ENCODE data around the gene ABHD12. TPM values are rescaled to one million over a fixed set of nuclear protein-coding genes. Genes with fewer than 3 reads are reported as not detected.
A peak's percentile ranks its signal among the peaks of the same experiment; 100 is the strongest.
"Not testable (repeated sequence)": the region's sequence is repeated elsewhere in the genome, so short reads cannot be mapped to it uniquely, and the experiment has no call there.

Gene ABHD12
- total and polyA plus RNA-seq, 4 experiments from 2014 or later: 25.9 to 30.9 (median 29.6) TPM

- Mint-ChIP-seq H3K36me3 (peaks cover 28 to 33% of the 10 kb centered on the region in 2 donors), H3K4me1 (peaks cover 5 to 29% (median 8%) of the 10 kb centered on the region in 4 donors)
- DNase-seq; H3K27ac Mint-ChIP-seq; H3K27me3 Mint-ChIP-seq; H3K4me3 ChIP-seq (ENCODE audit: low read length in 2 of 2); H3K27me3 ChIP-seq (ENCODE audit: insufficient read depth, low read length); H3K27ac ChIP-seq (ENCODE audit: low read depth, low read length); CTCF ChIA-PET (ENCODE audit: partially characterized antibody); intact Hi-C loops (cut with micrococcal nuclease); POLR2A ChIA-PET (ENCODE audit: partially characterized antibody); H3K9me3 ChIP-seq (ENCODE audit: control insufficient read depth in 1 of 2, low read length in 2 of 2); H3K9me3 Mint-ChIP-seq; H3K4me3 Mint-ChIP-seq; H3K36me3 ChIP-seq (ENCODE audit: insufficient read depth, low read length); H3K4me1 ChIP-seq (ENCODE audit: insufficient read depth, low read length): not testable (repeated sequence)
Measured at GRCh38 chr20:25334972-25335371, 55.7 kb downstream of the ABHD12 start.

DNA sequence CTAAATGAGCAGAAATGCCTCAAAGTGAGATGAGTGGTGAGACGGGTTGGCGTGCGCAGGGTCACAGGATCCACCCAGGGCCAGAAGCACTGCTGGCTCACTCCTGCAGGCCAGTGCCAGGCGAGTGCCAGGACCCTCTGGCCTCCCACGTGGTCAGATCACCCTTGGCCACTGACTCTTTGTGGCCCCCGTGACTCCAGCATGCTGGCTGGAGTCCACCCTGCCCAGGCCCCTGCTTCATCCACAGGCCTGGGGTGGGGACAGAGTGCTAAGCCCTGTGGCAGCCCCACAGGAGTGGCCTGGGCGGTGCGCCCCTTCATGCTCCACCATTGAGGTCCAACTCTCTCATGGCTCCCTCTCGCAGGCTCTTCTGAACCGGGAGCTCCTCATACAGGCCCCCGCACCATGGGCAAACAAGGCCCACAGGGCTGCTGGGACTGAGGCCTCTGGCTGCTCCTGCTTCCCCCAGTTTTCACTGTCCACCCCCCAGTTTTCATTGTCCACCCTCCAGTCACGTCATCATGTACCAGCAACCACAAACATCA is 61.6 kb downstream of the ABHD12 start:
- H3K36me3 Mint-ChIP-seq: peaks cover 7 to 18% of the 10 kb centered on the region in 2 donors
- H3K27me3 Mint-ChIP-seq: no peaks in the 10 kb centered on the region
- ChIA-PET POLR2A (ENCODE audit: partially characterized antibody) (no interaction called here), CTCF (ENCODE audit: partially characterized antibody) (no interaction called here)
- Histone ChIP-seq H3K9me3 (ENCODE audit: control insufficient read depth in 1 of 2, low read length in 2 of 2) (no peaks in the 10 kb centered on the region), H3K27ac (ENCODE audit: low read depth, low read length) (no peak overlapping the region), H3K4me3 (ENCODE audit: low read length in 2 of 2) (no peak overlapping the region), H3K27me3 (ENCODE audit: insufficient read depth, low read length) (no peaks in the 10 kb centered on the region), H3K4me1 (ENCODE audit: insufficient read depth, low read length) (no peaks in the 10 kb centered on the region), H3K36me3 (ENCODE audit: insufficient read depth, low read length) (no peaks in the 10 kb centered on the region)
- DNase-seq: no peak
- peaks cover 16 to 37% (median 18%) of the 10 kb centered on the region in 4 donors for H3K4me1 Mint-ChIP-seq
- peaks cover 0 to 6% (median 2%) of the 10 kb centered on the region in 8 donors for H3K9me3 Mint-ChIP-seq
- intact Hi-C loops (cut with micrococcal nuclease): no loop called here
- H3K4me3 Mint-ChIP-seq: peak overlapping the region in 1 of 8 donors; percentile 29
- peak overlapping the region in 1 of 7 donors; percentile 30 for H3K27ac Mint-ChIP-seq

DNA sequence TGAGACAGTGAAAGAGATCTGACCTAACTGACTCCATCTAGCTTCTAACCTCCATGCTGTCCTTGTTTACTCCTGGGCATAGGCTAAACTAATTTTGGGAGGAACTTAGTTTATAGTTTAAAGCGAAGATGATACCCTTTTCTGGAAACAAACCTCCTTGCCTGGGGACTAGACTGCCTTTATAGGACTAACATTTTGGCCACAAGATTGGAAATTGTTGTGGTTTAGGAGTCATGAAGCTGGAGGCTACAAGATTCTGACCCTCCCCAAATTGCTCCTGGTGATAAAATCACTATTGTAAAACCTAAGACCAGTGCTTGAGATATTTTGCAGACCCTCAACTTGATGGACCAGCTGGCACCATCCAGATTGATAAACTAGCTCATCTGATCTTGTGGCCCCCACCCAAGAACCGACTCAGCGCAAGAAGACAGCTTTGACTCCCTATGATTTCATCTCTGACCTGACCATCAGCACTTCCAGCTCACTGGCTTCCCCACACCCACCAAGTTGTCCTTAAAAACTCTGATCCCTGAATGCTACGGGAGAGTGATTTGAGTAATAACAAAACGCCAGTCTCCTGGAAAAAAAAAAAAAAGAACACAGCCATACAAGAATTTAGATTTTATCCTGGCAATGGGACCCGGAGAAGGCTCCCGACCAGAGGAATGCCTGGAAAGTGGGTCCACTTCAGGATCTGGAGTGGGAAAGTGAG is 63.0 kb downstream of the ABHD12 start:
- Mint-ChIP-seq H3K27ac (peak overlapping the region in 5 of 7 donors; percentile 4 to 88 (median 63)), H3K4me3 (peak overlapping the region in 1 of 8 donors; percentile 7), H3K4me1 (peaks cover 16 to 37% (median 21%) of the 10 kb centered on the region in 4 donors), H3K27me3 (no peaks in the 10 kb centered on the region), H3K36me3 (peaks cover 8 to 23% of the 10 kb centered on the region in 2 donors), H3K9me3 (peaks cover 0 to 4% (median 0%) of the 10 kb centered on the region in 8 donors)
- Histone ChIP-seq H3K4me1 (ENCODE audit: insufficient read depth, low read length) (no peaks in the 10 kb centered on the region), H3K4me3 (ENCODE audit: low read length in 2 of 2) (no peak overlapping the region), H3K9me3 (ENCODE audit: control insufficient read depth in 1 of 2, low read length in 2 of 2) (no peaks in the 10 kb centered on the region), H3K27me3 (ENCODE audit: insufficient read depth, low read length) (no peaks in the 10 kb centered on the region), H3K27ac (ENCODE audit: low read depth, low read length) (no peak overlapping the region), H3K36me3 (ENCODE audit: insufficient read depth, low read length) (no peaks in the 10 kb centered on the region)
- intact Hi-C loops (cut with micrococcal nuclease): no loop called here
- DNase-seq: no peak
- CTCF ChIA-PET (ENCODE audit: partially characterized antibody): interaction anchor here (1.2 kb wide), 1 partner anchor 16 kb away, joined by 3 read pairs; no protein-coding TSS in a partner anchor
- POLR2A ChIA-PET (ENCODE audit: partially characterized antibody): no interaction called here

DNA sequence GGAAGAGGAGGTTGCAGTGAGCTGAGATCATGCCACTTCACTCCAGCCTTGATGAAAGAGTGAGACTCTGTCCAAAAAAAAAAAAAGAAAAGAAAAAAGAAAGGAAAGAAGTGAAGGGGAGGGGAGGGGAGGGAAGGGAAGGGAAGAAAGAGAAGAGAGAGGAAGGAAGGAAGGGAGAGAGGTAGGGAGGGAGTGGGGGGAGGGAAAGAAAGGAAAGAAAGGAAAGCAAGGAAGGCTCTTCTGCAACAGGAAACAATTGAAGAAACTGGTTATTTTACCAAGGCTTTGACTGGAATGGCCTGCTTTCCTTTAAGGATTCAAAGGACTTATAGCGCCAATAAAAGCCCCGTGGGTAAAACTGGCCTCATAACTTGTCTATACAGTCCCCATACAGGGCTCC is 64.6 kb downstream of the ABHD12 start:
- H3K27me3 ChIP-seq (ENCODE audit: insufficient read depth, low read length): no peaks in the 10 kb centered on the region
- peaks cover 4% of the 10 kb centered on the region for H3K36me3 ChIP-seq (ENCODE audit: insufficient read depth, low read length)
- no peaks in the 10 kb centered on the region for H3K9me3 ChIP-seq (ENCODE audit: control insufficient read depth in 1 of 2, low read length in 2 of 2)
- Mint-ChIP-seq H3K27me3 (no peaks in the 10 kb centered on the region), H3K4me1 (peaks cover 16 to 34% (median 18%) of the 10 kb centered on the region in 4 donors), H3K4me3 (no peak overlapping the region), H3K36me3 (peaks cover 14 to 21% of the 10 kb centered on the region in 2 donors), H3K27ac (no peak overlapping the region), H3K9me3 (peaks cover 0 to 3% (median 0%) of the 10 kb centered on the region in 8 donors)
- no peaks in the 10 kb centered on the region for H3K4me1 ChIP-seq (ENCODE audit: insufficient read depth, low read length)
- POLR2A ChIA-PET (ENCODE audit: partially characterized antibody): no interaction called here
- no peak for DNase-seq
- intact Hi-C loops (cut with micrococcal nuclease): no loop called here
- H3K4me3 ChIP-seq (ENCODE audit: low read length in 2 of 2): no peak overlapping the region
- no peak overlapping the region for H3K27ac ChIP-seq (ENCODE audit: low read depth, low read length)
- CTCF ChIA-PET (ENCODE audit: partially characterized antibody): no interaction called here

- Histone ChIP-seq H3K27me3 (ENCODE audit: insufficient read depth, low read length) (no peaks in the 10 kb centered on the region), H3K36me3 (ENCODE audit: insufficient read depth, low read length) (peaks cover 4% of the 10 kb centered on the region), H3K27ac (ENCODE audit: low read depth, low read length) (no peak overlapping the region), H3K4me1 (ENCODE audit: insufficient read depth, low read length) (no peaks in the 10 kb centered on the region), H3K9me3 (ENCODE audit: control insufficient read depth in 1 of 2, low read length in 2 of 2) (no peaks in the 10 kb centered on the region), H3K4me3 (ENCODE audit: low read length in 2 of 2) (no peak overlapping the region)
- Mint-ChIP-seq H3K4me3 (no peak overlapping the region), H3K36me3 (peaks cover 16 to 21% of the 10 kb centered on the region in 2 donors), H3K9me3 (peaks cover 0 to 2% (median 0%) of the 10 kb centered on the region in 8 donors), H3K4me1 (peaks cover 13 to 24% (median 15%) of the 10 kb centered on the region in 4 donors), H3K27me3 (no peaks in the 10 kb centered on the region), H3K27ac (peak overlapping the region in 3 of 7 donors; percentile 38 to 80 (median 78))
- no peak for DNase-seq
- ChIA-PET CTCF (ENCODE audit: partially characterized antibody) (no interaction called here), POLR2A (ENCODE audit: partially characterized antibody) (no interaction called here)
- intact Hi-C loops (cut with micrococcal nuclease): no loop called here
Measured at GRCh38 chr20:25325073-25325472, 65.6 kb downstream of the ABHD12 start.

DNA sequence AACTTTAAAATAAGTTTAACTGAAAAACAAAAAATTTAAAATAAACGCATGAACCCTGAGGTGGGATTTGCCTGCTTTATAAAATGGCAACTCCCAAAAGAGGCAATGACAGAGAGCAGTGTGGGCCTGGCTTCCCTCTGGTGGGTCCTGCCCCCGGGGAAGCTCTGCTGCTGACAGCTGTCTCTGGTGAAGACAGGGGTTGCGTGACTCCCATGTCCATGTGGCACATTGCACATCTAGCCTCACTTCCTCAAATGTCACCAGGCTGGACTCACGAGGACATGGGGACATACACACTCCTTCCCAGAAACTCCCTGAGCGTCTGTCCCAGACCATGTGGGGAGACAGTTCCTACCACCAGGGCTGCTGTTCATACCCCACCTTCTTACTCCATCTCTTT is 66.2 kb downstream of the ABHD12 start:
- no peak for DNase-seq
- Mint-ChIP-seq H3K36me3 (peaks cover 16 to 17% of the 10 kb centered on the region in 2 donors), H3K4me3 (no peak overlapping the region), H3K27me3 (no peaks in the 10 kb centered on the region), H3K9me3 (no peaks in the 10 kb centered on the region), H3K4me1 (peaks cover 8 to 18% (median 10%) of the 10 kb centered on the region in 4 donors), H3K27ac (peak overlapping the region in 2 of 7 donors; percentile 15 to 37)
- peaks cover 4% of the 10 kb centered on the region for H3K36me3 ChIP-seq (ENCODE audit: insufficient read depth, low read length)
- H3K9me3 ChIP-seq (ENCODE audit: control insufficient read depth in 1 of 2, low read length in 2 of 2): no peaks in the 10 kb centered on the region
- no peak overlapping the region for H3K27ac ChIP-seq (ENCODE audit: low read depth, low read length)
- intact Hi-C loops (cut with micrococcal nuclease): no loop called here
- CTCF ChIA-PET (ENCODE audit: partially characterized antibody): no interaction called here
- H3K27me3 ChIP-seq (ENCODE audit: insufficient read depth, low read length): no peaks in the 10 kb centered on the region
- POLR2A ChIA-PET (ENCODE audit: partially characterized antibody): no interaction called here
- H3K4me1 ChIP-seq (ENCODE audit: insufficient read depth, low read length): no peaks in the 10 kb centered on the region
- no peak overlapping the region for H3K4me3 ChIP-seq (ENCODE audit: low read length in 2 of 2)

DNA sequence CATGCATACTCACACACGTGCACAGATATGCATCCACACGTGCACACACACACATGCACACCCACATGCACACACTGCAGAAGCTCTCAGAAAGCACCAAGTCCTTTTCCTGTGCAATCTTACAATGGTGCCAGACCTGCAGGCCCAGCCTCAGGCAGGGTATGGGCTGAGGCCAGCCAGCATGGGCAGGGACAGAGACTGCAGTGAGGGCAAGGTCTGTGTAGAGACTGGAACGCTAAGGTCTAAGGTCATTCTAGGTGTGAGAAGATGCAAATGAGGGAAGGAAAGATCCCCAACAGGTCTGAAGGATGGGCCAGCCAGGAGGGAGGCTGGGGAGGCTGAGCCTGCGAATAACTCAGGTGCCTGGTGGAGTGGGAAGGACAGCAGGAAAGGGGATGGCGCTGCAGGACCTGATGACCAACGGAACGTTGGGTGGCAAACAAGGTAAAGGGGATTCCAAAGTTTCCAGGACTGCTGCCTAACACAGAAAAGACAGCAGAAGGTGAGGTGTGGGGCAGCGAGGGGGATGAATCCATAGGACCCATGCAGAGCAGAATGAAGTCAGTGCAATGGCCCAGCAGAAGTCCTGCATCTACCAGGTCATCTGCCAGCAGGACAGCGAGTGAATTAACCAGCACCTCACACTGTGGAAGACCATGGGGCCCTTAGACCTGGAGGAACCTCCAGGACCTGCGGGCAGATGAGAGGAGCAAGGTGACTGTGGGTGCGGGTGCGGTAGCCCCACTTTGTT is 67.0 kb downstream of the ABHD12 start:
- H3K9me3 Mint-ChIP-seq: no peaks in the 10 kb centered on the region
- Histone ChIP-seq H3K27me3 (ENCODE audit: insufficient read depth, low read length) (no peaks in the 10 kb centered on the region), H3K4me1 (ENCODE audit: insufficient read depth, low read length) (no peaks in the 10 kb centered on the region), H3K4me3 (ENCODE audit: low read length in 2 of 2) (no peak overlapping the region), H3K9me3 (ENCODE audit: control insufficient read depth in 1 of 2, low read length in 2 of 2) (no peaks in the 10 kb centered on the region), H3K27ac (ENCODE audit: low read depth, low read length) (no peak overlapping the region), H3K36me3 (ENCODE audit: insufficient read depth, low read length) (peaks cover 4% of the 10 kb centered on the region)
- intact Hi-C loops (cut with micrococcal nuclease): no loop called here
- H3K27me3 Mint-ChIP-seq: no peaks in the 10 kb centered on the region
- CTCF ChIA-PET (ENCODE audit: partially characterized antibody): no interaction called here
- H3K4me3 Mint-ChIP-seq: no peak overlapping the region
- H3K4me1 Mint-ChIP-seq: peaks cover 5 to 15% (median 8%) of the 10 kb centered on the region in 4 donors
- peak overlapping the region in 2 of 7 donors; percentile 17 to 67 for H3K27ac Mint-ChIP-seq
- POLR2A ChIA-PET (ENCODE audit: partially characterized antibody): no interaction called here
- DNase-seq: no peak
- H3K36me3 Mint-ChIP-seq: peaks cover 13 to 17% of the 10 kb centered on the region in 2 donors

All from CD4-positive, alpha-beta memory T cell (primary cell).